ENCODE measurements around the gene NIN.

GRCh38 chr14:50835280-50835679, 4.3 kb upstream of the NIN start:
- TF ChIP-seq EP300 (IDR thresholded peaks at IDR 0.05; ENCODE audit: borderline replicate concordance) (no peak), USF1 (IDR thresholded peaks at IDR 0.05) (no peak), RAD21 (IDR thresholded peaks at IDR 0.05; ENCODE audit: low read depth) (no peak), CREB1 (IDR thresholded peaks at IDR 0.05; ENCODE audit: low read depth) (no peak), MAX (IDR thresholded peaks at IDR 0.05) (no peak)

All from Ishikawa (cell line).